H4 (cell line): ENCODE results near the gene CD109. TPM values are rescaled to one million over a fixed set of nuclear protein-coding genes. Genes with fewer than 3 reads are reported as not detected.
"Not testable (repeated sequence)": the region's sequence is repeated elsewhere in the genome, so short reads cannot be mapped to it uniquely, and the experiment has no call there.

Experiments
- DNase-seq: peaks from one replicate; pipeline ENCODE4 v3.0.0-alpha.2; 2015; ENCODE audit warnings: low spot score
- total RNA-seq: library from RNA; depleted of rRNA; stranded (reverse); fragments of >200 nt; shearing (Covaris generic); gene quantifications from 2 replicates; pipeline ENCODE4 v1.2.3, GENCODE V29; 2014

The CD109 gene
- total RNA-seq, 1 experiment from 2014 or later = 22.9 TPM

- no peak for DNase-seq
Observed at GRCh38 chr6:73688351-73688750, 7.7 kb upstream of the CD109 start.

DNA sequence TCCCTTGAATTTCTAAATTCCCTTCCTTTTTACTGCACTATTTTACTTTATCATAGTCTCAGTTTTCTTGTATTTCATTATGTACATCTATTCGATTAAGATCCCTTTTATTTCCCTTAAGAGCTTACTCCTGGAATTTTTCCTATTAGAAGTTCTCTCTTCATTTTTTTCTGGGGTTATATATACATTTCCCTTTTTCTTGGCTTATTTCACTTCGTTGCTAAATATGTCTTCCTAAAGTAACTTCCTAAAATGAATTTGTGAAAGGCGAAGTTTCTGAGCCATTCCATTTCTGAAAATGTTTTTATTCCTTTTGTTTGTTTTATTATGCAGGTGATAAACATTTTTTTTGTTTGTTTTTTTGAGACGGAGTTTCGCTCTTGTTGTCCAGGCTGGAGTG is 5.9 kb upstream of the CD109 start:
- DNase-seq = no peak

DNA sequence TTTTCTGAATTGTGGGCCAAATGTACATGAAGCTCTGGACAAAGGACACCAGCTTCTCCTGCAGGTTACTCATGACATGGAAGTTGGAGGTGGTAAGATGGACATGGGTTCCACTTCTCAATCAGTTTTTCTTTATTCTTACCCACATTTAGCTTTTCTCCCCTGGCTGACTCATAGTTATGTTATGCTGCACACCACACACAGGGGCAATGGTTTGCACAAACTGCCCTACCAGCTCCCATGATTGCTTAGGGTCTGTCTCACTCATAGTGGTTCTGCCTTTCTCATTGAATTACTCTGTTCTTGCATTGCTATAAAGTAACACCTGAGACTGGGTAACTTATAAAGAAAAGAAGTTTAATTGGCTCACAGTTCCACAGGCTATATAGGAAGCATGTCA is 4.5 kb upstream of the CD109 start:
- DNase-seq = no peak

DNA sequence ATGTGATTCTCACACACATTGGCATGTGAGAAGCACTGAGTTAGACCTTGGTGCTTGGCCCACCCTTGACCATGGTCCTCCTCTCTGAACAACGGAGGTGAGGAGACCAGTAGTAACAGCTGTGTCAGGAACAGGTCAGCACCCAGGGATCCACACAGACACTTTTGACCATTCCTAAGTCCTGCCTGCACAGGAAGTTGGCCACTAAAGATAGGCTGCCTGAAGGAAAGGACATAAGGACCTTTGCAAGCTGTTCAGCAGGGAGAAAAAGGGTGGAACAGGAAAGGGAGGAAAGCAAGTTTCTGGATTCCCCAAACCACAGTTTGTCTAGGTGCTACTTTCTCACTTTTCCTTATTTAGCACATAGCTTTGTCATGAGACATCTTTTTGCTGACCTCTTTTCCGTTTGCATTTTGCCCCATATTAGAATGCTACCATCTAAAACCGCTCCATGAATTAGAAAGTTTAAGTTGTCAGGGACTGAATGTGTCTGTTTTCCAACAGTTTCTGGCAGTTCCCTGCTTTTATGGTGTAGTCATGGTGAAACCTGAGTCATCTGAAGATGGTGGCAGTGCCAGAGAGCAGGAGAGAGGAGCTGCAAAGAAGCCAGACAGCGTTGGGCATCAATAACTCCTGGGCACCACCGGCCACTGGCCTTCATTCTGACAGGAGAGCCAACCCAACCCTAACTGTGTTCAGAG is 1.1 kb upstream of the CD109 start:
- DNase-seq = peak; percentile 45

DNA sequence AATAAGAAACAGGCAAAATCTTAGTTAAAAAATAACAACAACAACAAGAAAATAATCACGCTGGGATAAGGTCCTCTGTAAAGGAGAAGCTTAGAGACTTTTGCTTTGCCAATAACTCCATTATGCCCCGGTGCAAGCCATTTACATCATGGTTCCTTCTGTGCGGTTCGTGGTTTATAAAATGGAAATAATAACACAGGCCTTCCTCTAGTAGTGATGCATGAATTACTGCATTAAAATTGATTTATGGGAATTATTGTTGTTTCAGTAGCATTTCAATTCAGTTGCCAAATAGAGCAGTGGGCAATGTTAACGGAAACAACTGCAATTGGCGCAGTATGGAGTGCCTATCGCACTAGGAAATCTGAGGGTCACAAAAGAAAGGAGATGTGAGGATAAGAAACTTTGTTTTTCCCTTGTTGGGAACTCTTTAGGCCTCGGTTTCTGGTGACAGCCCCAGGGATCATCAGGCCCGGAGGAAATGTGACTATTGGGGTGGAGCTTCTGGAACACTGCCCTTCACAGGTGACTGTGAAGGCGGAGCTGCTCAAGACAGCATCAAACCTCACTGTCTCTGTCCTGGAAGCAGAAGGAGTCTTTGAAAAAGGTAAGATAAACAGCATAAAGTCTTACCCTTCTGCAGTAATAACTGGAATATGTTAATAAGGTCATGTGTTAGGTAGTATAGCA is 1.1 kb downstream of the CD109 start:
- DNase-seq = no peak

DNA sequence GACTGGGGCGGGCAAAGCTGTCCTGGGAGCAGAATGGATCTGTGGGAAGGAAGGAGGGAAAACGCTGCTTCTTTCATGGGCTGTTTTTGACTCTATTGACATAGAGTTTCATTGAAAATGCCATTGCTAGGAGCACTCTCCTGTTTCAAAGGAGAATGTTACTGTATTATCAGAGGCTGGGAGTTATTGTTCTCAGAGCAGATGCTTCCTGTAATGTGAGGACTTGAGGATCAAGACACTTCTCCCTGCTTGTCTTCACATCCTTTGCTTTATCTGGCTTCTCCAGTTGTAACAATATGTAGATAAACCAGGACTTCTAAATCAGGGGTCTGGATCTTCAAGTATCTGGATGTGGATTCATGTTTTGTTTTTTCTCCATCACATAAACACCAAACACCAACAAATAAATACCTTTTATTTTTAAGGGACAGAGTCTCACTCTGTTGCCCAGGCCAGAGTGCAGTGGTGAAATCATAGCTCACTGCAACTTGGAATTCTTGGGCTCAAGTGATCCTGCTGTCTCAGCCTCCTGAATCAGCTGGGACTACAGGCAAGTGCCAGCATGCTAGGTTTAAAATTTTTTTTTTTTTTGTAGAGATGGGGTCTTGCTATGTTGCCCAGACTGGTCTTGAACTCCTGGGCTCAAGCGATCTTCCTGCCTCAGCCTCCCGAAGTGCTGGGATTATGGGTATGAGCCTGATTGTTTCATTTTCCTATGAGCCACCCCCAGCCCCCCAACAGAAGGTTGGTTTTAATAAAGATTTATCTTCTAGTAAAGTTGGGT is 3.9 kb downstream of the CD109 start:
- no peak for DNase-seq

- DNase-seq = no peak
Observed at GRCh38 chr6:73702444-73702843, 6.4 kb downstream of the CD109 start.

DNA sequence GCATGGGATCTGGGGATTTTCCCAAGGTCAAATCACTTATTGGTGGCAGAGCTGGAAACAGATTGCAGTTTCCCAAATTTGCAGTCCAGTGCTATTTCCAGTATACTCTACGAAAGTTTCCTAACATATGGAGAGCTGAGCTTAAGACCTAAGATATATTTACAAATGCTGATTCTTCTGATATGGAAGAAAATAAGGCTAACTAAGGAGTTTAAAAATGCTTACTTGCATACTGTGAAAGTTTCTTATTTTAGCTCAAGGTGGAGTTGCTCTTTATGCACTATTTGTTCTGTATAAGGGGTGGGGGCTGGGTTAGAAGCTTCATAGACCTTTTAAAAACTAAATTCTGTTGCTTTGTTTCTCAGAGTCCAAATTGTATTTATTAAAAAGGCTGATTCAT is 7.5 kb downstream of the CD109 start:
- no peak for DNase-seq

GRCh38 chr6:73704260-73704659 is 8.3 kb downstream of the CD109 start:
- peak; percentile 67 for DNase-seq

GRCh38 chr6:73704798-73705197 is 8.8 kb downstream of the CD109 start:
- DNase-seq = no peak

GRCh38 chr6:73706971-73707370 is 11.0 kb downstream of the CD109 start:
- DNase-seq = no peak

GRCh38 chr6:73710470-73710869 is 14.5 kb downstream of the CD109 start:
- DNase-seq = no peak

DNA sequence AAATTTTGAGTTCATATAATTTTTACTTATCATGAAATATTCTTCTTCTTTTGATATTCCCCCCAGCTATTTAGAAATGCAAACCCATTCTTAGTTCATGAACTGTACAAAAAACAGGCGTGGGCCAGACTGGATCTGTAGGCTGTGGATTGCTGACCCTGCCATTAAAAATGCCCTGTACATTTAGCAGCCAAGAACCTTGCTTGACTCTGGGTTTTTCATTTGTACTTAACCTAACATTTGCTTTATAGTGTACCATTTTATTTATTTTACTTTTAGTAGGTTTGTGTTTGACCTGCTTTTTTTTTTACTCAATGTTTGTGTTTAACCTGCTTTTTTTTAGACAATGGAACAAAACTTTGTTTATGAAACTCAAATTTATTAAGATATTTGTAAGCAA is 14.9 kb downstream of the CD109 start:
- DNase-seq = no peak

DNA sequence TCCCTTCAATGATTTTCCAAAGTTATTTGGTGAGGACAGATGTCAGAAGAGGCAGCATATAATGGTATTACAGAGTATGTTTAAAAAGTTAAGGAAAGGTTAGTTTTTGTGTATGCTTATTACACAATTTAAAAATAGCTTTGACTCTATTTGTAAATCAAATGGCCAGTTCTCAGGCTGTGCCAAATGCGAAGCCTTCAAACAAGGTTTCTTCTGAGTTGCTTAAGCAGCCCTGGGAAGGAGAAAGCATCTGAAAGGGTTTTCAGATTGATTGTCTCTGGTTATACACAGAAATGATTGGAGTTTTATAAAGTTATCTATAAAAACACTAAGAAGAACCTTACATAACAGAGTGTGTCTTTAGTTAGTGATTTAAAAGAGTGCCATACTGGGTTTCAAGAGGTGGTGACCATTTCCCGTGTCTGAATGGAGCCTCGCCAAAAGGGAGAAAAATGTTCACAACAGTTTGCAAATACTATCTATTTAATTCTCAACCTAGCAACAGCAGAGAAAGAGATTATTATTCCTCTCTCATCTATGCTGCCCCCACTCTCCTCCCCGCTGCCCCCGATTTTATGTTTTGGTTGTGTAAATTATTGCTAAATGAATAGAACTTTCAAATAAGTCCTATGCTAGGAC is 16.7 kb downstream of the CD109 start:
- no peak for DNase-seq

- DNase-seq = no peak
Observed at GRCh38 chr6:73713426-73714147, 17.6 kb downstream of the CD109 start.

DNA sequence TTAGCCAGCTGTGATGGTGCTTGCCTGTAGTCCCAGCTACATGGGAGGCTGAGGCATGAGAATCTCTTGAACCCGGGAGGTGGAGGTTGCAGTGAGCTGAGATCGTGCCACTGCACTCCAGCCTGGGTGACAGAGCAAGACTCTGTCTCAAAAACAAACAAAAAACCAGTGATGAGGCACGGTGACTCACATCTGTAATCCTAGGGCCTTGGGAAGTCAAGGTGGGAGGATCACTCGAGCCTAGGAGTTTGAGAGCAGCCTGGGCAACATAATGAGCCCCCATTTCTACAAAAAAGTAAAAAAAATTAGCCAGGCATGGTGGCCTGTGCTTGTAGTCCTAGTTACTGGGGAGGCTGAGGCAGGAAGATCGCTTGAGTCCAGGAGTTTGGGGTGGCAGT is 19.1 kb downstream of the CD109 start:
- DNase-seq = peak; percentile 17

GRCh38 chr6:73719046-73719445 is 23.0 kb downstream of the CD109 start:
- no peak for DNase-seq

DNA sequence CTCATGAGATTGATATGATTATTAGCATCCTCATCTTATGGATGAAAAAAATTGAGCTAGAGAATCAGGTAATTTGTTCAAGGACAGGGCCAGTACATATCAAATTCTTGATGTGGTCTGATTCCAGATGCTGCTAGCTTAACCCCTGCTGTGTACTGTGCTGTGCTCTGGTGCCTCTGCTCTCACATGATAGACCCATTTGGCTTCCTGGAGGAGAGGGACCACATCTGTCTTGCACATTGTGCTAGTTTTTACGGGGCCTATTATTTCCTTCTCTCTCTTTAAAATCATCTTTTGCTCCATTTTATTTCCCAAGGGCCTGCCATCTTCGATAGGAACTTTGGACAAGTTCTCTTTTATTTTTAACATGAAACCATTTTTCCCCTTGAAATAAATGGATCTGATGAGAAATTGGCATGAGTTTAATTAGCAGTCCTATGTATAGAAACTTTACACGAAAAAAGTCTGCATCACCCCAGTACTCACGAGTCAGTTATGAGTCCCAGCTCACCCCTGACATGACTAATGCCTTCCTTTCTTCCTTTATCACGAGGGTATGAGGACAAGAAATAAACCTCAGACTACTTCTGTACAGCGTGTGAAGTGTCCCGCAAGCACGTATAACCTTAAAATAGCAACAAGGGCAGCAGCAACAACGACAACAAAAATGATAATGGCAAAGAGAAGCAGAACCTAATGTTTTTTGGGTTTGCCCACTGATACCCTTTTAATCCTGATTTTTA is 26.5 kb downstream of the CD109 start:
- DNase-seq = peak; percentile 54

DNA sequence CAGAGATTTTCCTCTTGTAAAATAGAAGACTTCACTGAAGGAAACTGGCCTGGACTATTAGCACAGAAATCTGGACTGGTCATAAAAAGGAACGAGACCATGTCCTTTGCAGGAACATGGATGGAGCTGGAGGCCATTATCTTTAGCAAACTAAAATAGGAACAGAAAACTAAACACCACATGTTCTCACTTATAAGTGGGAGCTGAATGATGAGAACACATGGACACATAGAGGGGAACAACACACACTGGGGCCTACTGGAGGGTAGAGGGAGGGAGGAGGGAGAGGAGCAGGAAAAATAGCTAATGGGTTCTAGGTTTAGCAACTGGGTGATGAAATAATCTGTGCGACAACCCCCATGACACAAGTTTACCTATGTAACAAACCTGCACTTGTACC is 27.5 kb downstream of the CD109 start:
- DNase-seq = not testable (repeated sequence)

GRCh38 chr6:73724389-73724788 is 28.4 kb downstream of the CD109 start:
- DNase-seq = no peak

GRCh38 chr6:73725192-73725591 is 29.2 kb downstream of the CD109 start:
- not testable (repeated sequence) for DNase-seq
